K562 (cell line): ENCODE measurements around the gene HOXB1. TPM values are rescaled to one million over a fixed set of nuclear protein-coding genes. Genes with fewer than 3 reads are reported as not detected.

Source experiments
- ATAC-seq: fragments of 200-7000 bp; cut with Tn5 transposase; 3 replicates; pipeline ENCODE4 v1.9.1; 2020; ENCODE audit warnings: moderate library complexity
- BruUV-seq: library from RNA; stranded (reverse); fragments of 400-500 nt; replicated peaks from 2 replicates; lab custom pipeline; 2021; lab: Mats Ljungman, UMichigan
- CTCF ChIA-PET: fragments of 300-600 bp; formaldehyde crosslinking; extraction: SDS; loops from one replicate; lab custom pipeline; 2021; ENCODE audit warnings: low intra/inter-chr PET ratio; lab: Yijun Ruan, JAX
- POLR2A ChIA-PET: fragments of 300-600, 350-650 bp; sonication (Branson Sonifier 250); formaldehyde crosslinking; extraction: SDS; loops from one replicate; lab custom pipeline; 2021; ENCODE audit warnings: antibody characterized with exemption, inconsistent platforms; lab: Yijun Ruan, JAX
- DNase-seq, 4 experiments: peaks; one replicate each; pipeline versions ENCODE4 v3.0.0 to v3.0.0-alpha.2; 2011 to 2018; ENCODE audit warnings: low spot score in 3 of 4, mixed read lengths in 3 of 4; ENCODE audit errors: extremely low read depth in 1 of 4
- FAIRE-seq: peaks from 2 replicates; lab custom pipeline; 2011; peaks lifted over from hg19 to GRCh38; lab: Jason Lieb, UNC
- H2AFZ ChIP-seq: 2 replicates; pipeline ENCODE4 v1.6.0; 2011; ENCODE audit warnings: low read depth, low read length, control low read depth, inconsistent platforms
- H3K27ac ChIP-seq: fragments of 200-600 bp; 3 replicates; pipeline ENCODE4 v1.8.0; 2011; ENCODE audit warnings: low read depth, mild to moderate bottlenecking, control low read depth, inconsistent platforms, low read length, moderate library complexity, mixed read lengths; ENCODE audit errors: extremely low read depth
- H3K27me3 ChIP-seq, 2 experiments: fragments of 300-600 bp in 1 of 2; 2 replicates in 1 of 2; 3 replicates in 1 of 2; pipeline versions ENCODE4 v1.6.0 to v1.8.0; 2011; ENCODE audit warnings: inconsistent platforms in 2 of 2, low read length in 2 of 2, mild to moderate bottlenecking in 1 of 2, mixed read lengths in 1 of 2, moderate library complexity in 1 of 2; ENCODE audit not compliant: control insufficient read depth in 2 of 2, insufficient read depth in 2 of 2
- H3K36me3 ChIP-seq: fragments of 300-600 bp; 3 replicates; pipeline ENCODE4 v1.8.0; 2011; ENCODE audit warnings: mild to moderate bottlenecking, low read length, inconsistent platforms; ENCODE audit not compliant: control insufficient read depth, insufficient read depth
- H3K4me1 ChIP-seq, 2 experiments: fragments of 200-600 bp in 1 of 2; replicated peaks in 1 of 2; 2 replicates in 1 of 2; 3 replicates in 1 of 2; pipeline versions ENCODE4 v1.5.1 to v1.8.0; 2011; ENCODE audit warnings: inconsistent platforms in 2 of 2, low read length in 2 of 2, mild to moderate bottlenecking in 1 of 2, mixed read lengths in 1 of 2, moderate library complexity in 1 of 2; ENCODE audit not compliant: control insufficient read depth in 2 of 2, insufficient read depth in 2 of 2
- H3K4me2 ChIP-seq: 2 replicates; pipeline ENCODE4 v1.6.1; 2011; ENCODE audit warnings: low read length, control low read depth, inconsistent platforms, mixed read lengths; ENCODE audit not compliant: insufficient read depth
- H3K4me3 ChIP-seq: fragments of 200-600 bp; sonication (generic), shearing (Covaris generic); 2 replicates; pipeline ENCODE4 v1.5.1; 2016; ENCODE audit warnings: control low read depth, inconsistent platforms
- H3K79me2 ChIP-seq: fragments of 200-600 bp; 3 replicates; pipeline ENCODE4 v1.8.0; 2011; ENCODE audit warnings: low read length, inconsistent platforms; ENCODE audit not compliant: control insufficient read depth, insufficient read depth
- H3K9ac ChIP-seq, 2 experiments: 2 replicates each; pipeline versions ENCODE4 v1.6.0 to v1.6.1; 2011; ENCODE audit warnings: low read depth in 2 of 2, low read length in 2 of 2, control low read depth in 1 of 2, inconsistent platforms in 1 of 2, mild to moderate bottlenecking in 1 of 2, mixed read lengths in 1 of 2; ENCODE audit not compliant: insufficient read depth in 1 of 2
- H3K9me1 ChIP-seq: one replicate; pipeline ENCODE4 v1.6.0; 2011; ENCODE audit warnings: inconsistent platforms, mild to moderate bottlenecking, low read length, moderate library complexity; ENCODE audit not compliant: control insufficient read depth, insufficient read depth
- H3K9me3 ChIP-seq: replicated peaks from 2 replicates; pipeline ENCODE4 v1.5.1; 2011; ENCODE audit warnings: low read depth, low read length, inconsistent platforms; ENCODE audit not compliant: control insufficient read depth, insufficient read depth
- H4K20me1 ChIP-seq: replicated peaks from 2 replicates; pipeline ENCODE4 v1.6.1; 2011; ENCODE audit warnings: low read length, inconsistent platforms, mixed read lengths; ENCODE audit not compliant: control insufficient read depth, insufficient read depth
- EZH2 ChIP-seq: IDR thresholded peaks from 2 replicates; pipeline ENCODE4 v1.6.1; 2012; ENCODE audit warnings: low read depth, mild to moderate bottlenecking, inconsistent platforms, low read length, borderline replicate concordance
- SIRT6 ChIP-seq: IDR thresholded peaks from one replicate; pipeline ENCODE4 v1.6.1; 2012; ENCODE audit warnings: low read depth, mild to moderate bottlenecking, control low read depth, inconsistent platforms, low read length, moderate library complexity
- TAF9B ChIP-seq: fragments of 450-650 bp; IDR thresholded peaks from 2 replicates; pipeline ENCODE4 v1.6.1; 2018; ENCODE audit warnings: mild to moderate bottlenecking; ENCODE audit not compliant: partially characterized antibody
- TCFL5 ChIP-seq: fragments of 250-450 bp; sonication (Bioruptor Pico); conservative IDR thresholded peaks from 2 replicates; pipeline ENCODE4 v1.6.1; 2021; ENCODE audit warnings: mild to moderate bottlenecking, moderate library complexity, matching md5 sums
- ZC3H11A ChIP-seq: IDR thresholded peaks from 2 replicates; pipeline ENCODE4 v1.6.1; 2012; ENCODE audit warnings: low read depth, low read length, improper control_type of control experiment
- ZNF174 ChIP-seq: fragments of 250-450 bp; sonication (Bioruptor Pico); IDR thresholded peaks from 2 replicates; pipeline ENCODE4 v1.4.0; 2020; ENCODE audit warnings: mild to moderate bottlenecking
- ZNF561 ChIP-seq: fragments of 450-650 bp; formaldehyde crosslinking; conservative IDR thresholded peaks from 2 replicates; pipeline ENCODE4 v1.4.0; 2020; ENCODE audit warnings: mild to moderate bottlenecking, moderate library complexity
- WGBS: fragments of 100-300 bp; shearing (Covaris generic); methylation state at CpG from one replicate; pipeline ENCODE4 v1.1.6; 2016; ENCODE audit warnings: low coverage, mixed read lengths; ENCODE audit not compliant: insufficient coverage; ENCODE audit errors: missing lambda C conversion rate; 5-methylcytosine and 5-hydroxymethylcytosine counted together
- in situ Hi-C: fragments of 300-500 bp; cut with MboI; formaldehyde crosslinking; loops from 4 replicates; pipeline ENCODE4 v1.15.0; 2018; ENCODE audit warnings: inconsistent platforms, mixed read lengths
- intact Hi-C: fragments of 100-400 bp; cut with micrococcal nuclease; formaldehyde crosslinking; loops from 2 replicates; pipeline ENCODE4 v1.14.2; 2022
- polyA plus RNA-seq, 8 experiments: library from polyadenylated mRNA; depleted of rRNA in 4 of 8; stranded (reverse) in 5 of 8; unstranded in 3 of 8; fragments of >200 nt; fragmentation: Nextera tagmentation in 2 of 8; fragmentation: Illumina TruSeq in 1 of 8; extraction: Ambion mirVana in 2 of 8; extraction: Trizol in 1 of 8; gene quantifications; 2 replicates each; pipeline versions ENCODE4 v1.2.1 to v1.2.3, GENCODE V29; 2011 to 2014; ENCODE audit warnings: inconsistent platforms in 1 of 8, missing spikeins in 1 of 8
- total RNA-seq, 7 experiments: library from RNA; depleted of rRNA in 6 of 7; stranded (reverse); fragments of >200 nt in 6 of 7; fragmentation: Illumina TruSeq in 2 of 7; extraction: Trizol in 2 of 7; gene quantifications; 2 replicates each; pipeline versions ENCODE4 v1.2.1 to v1.2.3, GENCODE V29; 2011 to 2021; ENCODE audit warnings: low replicate concordance in 1 of 7

HOXB1 gene
- total and polyA plus RNA-seq, 9 of the 15 experiments (the other 6 are each of a cell fraction or from before 2014, with no cell fraction given) = 0.04 TPM; not detected in 8

- no peak for DNase-seq
- Histone ChIP-seq H3K9me3 (no peaks in the 10 kb centered on the region), H3K27ac (no peak overlapping the region), H3K4me2 (no peak overlapping the region), H3K4me3 (no peak overlapping the region), H3K4me1 (peaks cover 27 to 37% of the 10 kb centered on the region in 2 experiments), H3K27me3 (no peaks in the 10 kb centered on the region), H4K20me1 (no peaks in the 10 kb centered on the region), H3K79me2 (no peaks in the 10 kb centered on the region), H3K9me1 (no peaks in the 10 kb centered on the region), H3K36me3 (no peaks in the 10 kb centered on the region), H3K9ac (no peak overlapping the region), H2AFZ (no peak overlapping the region)
- ChIA-PET CTCF (no interaction called here), POLR2A (interaction anchor here (0.7 kb wide), 1 partner anchor 47 kb away, joined by 3 read pairs; no protein-coding TSS in a partner anchor)
- in situ Hi-C loops (no loop called here), intact Hi-C loops (no loop called here)
- FAIRE-seq = no peak
- TF ChIP-seq TAF9B (no peak), ZC3H11A (no peak), EZH2 (no peak), ZNF174 (CRISPR knock-in tag) (no peak), TCFL5 (CRISPR knock-in tag) (no peak), SIRT6 (no peak), ZNF561 (CRISPR knock-in tag) (no peak)
- no peak for ATAC-seq
- 66% methylated on average over 2 of the region's 2 CpGs for WGBS
- no TSS peak for BruUV-seq
Measured at GRCh38 chr17:48497103-48497502, 33.7 kb downstream of the HOXB1 start.
